Osteoblast (primary cell): Measurements from ENCODE around the gene PKLR. TPM values are rescaled to one million over a fixed set of nuclear protein-coding genes. Genes with fewer than 3 reads are reported as not detected.

Source experiments
- DNase-seq: peaks from one replicate; pipeline ENCODE4 v3.0.0; 2011; ENCODE audit warnings: low spot score, mixed read lengths; ENCODE audit not compliant: insufficient read length; ENCODE audit errors: missing footprints
- H2AFZ ChIP-seq: 2 replicates; pipeline ENCODE4 v1.6.0; 2011; ENCODE audit warnings: mild to moderate bottlenecking, low read length
- H3K27ac ChIP-seq: 2 replicates; pipeline ENCODE4 v1.5.1; 2011; ENCODE audit warnings: mild to moderate bottlenecking, low read depth, low read length, moderate library complexity
- H3K27me3 ChIP-seq: 2 replicates; pipeline ENCODE4 v1.6.0; 2012; ENCODE audit warnings: mild to moderate bottlenecking, control low read depth, inconsistent platforms, low read length, moderate library complexity; ENCODE audit not compliant: insufficient read depth
- H3K36me3 ChIP-seq: 2 replicates; pipeline ENCODE4 v1.5.1; 2011; ENCODE audit warnings: mild to moderate bottlenecking, low read length, control low read depth, moderate library complexity; ENCODE audit not compliant: insufficient read depth
- H3K4me1 ChIP-seq: 2 replicates; pipeline ENCODE4 v1.5.1; 2011; ENCODE audit warnings: mild to moderate bottlenecking, low read length, control low read depth, moderate library complexity; ENCODE audit not compliant: insufficient read depth
- H3K4me2 ChIP-seq: 2 replicates; pipeline ENCODE4 v1.6.0; 2011; ENCODE audit warnings: mild to moderate bottlenecking, low read length; ENCODE audit not compliant: insufficient read depth
- H3K4me3 ChIP-seq: fragments of 200-600 bp; sonication (generic); 3 replicates; pipeline ENCODE4 v1.5.1; 2012; ENCODE audit warnings: mild to moderate bottlenecking, low read length, inconsistent platforms; ENCODE audit not compliant: insufficient read depth
- H3K79me2 ChIP-seq: 2 replicates; pipeline ENCODE4 v1.6.0; 2012; ENCODE audit warnings: mild to moderate bottlenecking, low read length, control low read depth, inconsistent platforms; ENCODE audit not compliant: insufficient read depth
- H3K9me3 ChIP-seq: 2 replicates; pipeline ENCODE4 v1.5.1; 2011; ENCODE audit warnings: low read depth, low read length, control low read depth
- H4K20me1 ChIP-seq: 2 replicates; pipeline ENCODE4 v1.6.0; 2012; ENCODE audit warnings: mild to moderate bottlenecking, low read length, control low read depth; ENCODE audit not compliant: insufficient read depth
- total RNA-seq: library from RNA; depleted of rRNA; stranded (reverse); fragments of >200 nt; gene quantifications from 2 replicates; pipeline ENCODE4 v1.2.3, GENCODE V29; 2012
- TF ChIP-seq, protein P1 (sequence below): IDR thresholded peaks from 2 replicates; pipeline ENCODE4 v1.5.1; 2011; ENCODE audit warnings: mild to moderate bottlenecking, low read depth, low read length, moderate library complexity; ENCODE audit errors: extremely low read depth

Gene PKLR
- total RNA-seq, 1 donor, result not detected

DNA sequence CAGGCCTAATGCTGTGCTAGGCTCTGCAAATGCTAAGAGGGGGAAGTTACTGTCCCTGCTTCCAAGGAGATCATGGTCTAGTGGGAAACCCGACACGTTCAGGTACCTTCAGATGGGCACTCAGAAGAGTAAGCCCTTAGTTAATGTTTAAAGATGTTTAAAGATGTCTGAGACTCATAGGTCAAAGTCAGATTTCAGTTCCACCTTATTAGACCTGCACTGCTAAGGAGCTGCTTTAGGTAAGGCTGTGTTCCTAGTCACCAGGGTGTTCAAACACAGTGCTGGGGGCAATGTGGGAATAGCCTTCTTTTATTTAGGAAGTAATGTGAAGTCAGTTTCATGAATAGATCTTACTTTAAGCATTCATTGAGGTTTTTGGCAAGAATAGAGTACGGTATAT lies 15.7 kb upstream of the PKLR start:
- Histone ChIP-seq H3K4me1 (peaks cover 14% of the 10 kb centered on the region), H2AFZ (no peak overlapping the region), H3K79me2 (peaks cover 19% of the 10 kb centered on the region), H3K4me2 (no peak overlapping the region), H3K4me3 (no peak overlapping the region), H4K20me1 (peaks cover 10% of the 10 kb centered on the region), H3K27me3 (no peaks in the 10 kb centered on the region), H3K27ac (no peak overlapping the region), H3K36me3 (peaks cover 30% of the 10 kb centered on the region), H3K9me3 (no peaks in the 10 kb centered on the region)
- TF ChIP-seq, protein P1, sequence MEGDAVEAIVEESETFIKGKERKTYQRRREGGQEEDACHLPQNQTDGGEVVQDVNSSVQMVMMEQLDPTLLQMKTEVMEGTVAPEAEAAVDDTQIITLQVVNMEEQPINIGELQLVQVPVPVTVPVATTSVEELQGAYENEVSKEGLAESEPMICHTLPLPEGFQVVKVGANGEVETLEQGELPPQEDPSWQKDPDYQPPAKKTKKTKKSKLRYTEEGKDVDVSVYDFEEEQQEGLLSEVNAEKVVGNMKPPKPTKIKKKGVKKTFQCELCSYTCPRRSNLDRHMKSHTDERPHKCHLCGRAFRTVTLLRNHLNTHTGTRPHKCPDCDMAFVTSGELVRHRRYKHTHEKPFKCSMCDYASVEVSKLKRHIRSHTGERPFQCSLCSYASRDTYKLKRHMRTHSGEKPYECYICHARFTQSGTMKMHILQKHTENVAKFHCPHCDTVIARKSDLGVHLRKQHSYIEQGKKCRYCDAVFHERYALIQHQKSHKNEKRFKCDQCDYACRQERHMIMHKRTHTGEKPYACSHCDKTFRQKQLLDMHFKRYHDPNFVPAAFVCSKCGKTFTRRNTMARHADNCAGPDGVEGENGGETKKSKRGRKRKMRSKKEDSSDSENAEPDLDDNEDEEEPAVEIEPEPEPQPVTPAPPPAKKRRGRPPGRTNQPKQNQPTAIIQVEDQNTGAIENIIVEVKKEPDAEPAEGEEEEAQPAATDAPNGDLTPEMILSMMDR, result no peak
- peak; percentile 57 for DNase-seq

DNA sequence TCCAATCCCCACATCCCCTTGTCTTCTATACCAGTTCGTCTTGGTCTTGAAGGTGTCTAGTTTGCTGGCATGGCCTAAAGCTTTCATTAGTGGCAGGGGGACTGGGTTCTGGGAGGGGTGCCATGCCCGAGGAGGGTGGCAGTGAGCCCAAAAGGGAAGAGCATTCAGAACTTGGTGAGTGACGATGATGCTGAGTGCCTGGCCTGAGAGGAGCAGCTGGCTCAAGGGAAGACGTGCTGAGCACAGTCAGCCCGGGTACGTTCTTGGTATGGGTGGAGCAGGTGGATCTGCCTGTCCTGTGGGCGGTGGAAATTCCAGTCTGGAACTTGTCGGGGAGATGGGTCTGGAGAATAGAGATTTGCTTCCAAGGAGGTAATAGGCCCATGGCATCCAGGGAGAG lies 12.0 kb upstream of the PKLR start:
- H4K20me1 ChIP-seq, result no peaks in the 10 kb centered on the region
- H3K79me2 ChIP-seq, result peaks cover 44% of the 10 kb centered on the region
- H3K4me3 ChIP-seq, result no peak overlapping the region
- no peak overlapping the region for H3K27ac ChIP-seq
- no peak for DNase-seq
- H3K4me2 ChIP-seq, result no peak overlapping the region
- TF ChIP-seq, protein P1, result no peak
- peaks cover 11% of the 10 kb centered on the region for H3K4me1 ChIP-seq
- no peaks in the 10 kb centered on the region for H3K27me3 ChIP-seq
- H2AFZ ChIP-seq, result no peak overlapping the region
- peaks cover 27% of the 10 kb centered on the region for H3K36me3 ChIP-seq
- H3K9me3 ChIP-seq, result no peaks in the 10 kb centered on the region

DNA sequence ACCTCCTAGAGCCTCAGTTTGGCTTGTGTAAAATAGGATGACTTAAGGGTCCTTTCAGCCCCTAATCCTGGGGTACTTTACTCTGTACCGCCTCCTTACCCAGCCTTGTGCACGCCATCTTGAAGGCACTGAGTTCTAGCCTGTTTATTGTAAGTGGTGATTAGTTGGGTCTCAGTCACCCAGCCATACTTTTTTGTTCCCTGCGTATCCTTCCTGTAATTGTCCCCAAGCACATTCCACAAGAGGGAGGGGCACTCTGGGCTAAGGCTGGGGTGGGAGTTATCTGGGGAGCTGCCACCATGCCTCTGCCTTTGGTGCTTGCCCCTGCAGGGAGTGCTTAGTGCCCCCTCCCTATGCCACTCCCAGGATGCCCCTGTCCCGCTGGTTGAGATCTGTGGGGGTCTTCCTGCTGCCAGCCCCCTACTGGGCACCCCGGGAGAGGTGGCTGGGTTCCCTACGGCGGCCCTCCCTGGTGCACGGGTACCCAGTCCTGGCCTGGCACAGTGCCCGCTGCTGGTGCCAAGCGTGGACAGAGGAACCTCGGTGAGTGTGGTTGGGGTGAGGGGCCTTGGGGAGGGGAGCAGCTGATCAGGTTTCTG lies 8.3 kb upstream of the PKLR start:
- peak; percentile 72 for DNase-seq
- TF ChIP-seq, protein P1, result no peak

DNA sequence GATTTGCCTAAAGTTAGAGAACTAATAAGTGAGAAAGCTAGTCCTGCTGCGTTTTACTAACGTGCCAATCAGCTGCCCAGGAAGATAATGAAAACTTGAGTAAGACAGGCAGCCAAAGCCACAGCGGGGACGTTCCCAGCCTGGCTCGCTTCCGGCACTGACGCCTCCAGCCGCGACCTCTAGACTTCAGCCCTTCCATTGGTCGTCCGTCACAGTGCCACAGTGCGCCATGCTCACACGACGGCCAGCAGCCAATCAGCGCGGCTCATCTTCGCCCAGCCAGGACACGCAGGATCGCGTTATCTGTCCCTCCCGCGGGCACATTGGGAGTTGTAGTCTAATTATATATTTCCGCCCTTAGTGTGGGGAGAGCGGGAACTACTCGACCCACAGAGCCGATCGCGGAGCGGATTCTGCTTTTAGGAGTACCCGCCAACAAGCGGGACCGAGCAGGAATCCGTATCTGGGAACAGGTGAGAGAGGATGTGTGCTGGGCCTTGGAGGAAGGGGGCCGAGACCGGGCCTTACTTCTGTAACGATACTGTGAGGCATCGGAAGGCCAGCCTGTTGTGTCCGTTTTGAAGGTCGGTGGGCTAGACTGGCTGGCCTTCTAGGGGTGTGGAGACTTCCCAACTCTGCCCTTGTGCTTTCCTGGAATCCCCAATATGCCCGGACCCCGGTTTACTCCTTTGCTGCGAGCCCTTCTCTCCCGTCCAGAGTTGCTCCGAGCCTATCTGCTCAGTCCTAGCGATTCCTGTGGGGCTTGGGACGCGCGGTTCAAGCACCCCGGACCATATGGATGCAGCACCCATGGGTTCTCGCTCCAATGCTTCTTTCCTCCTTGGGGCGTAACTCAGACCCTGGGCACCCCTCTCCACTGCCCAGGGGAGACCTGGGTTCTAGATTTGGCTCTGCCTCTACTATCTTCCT lies 7.5 kb upstream of the PKLR start, which contains the start of gene FDPS:
TSS of gene FDPS (plus strand) at position 374 of the 930 bp plus-strand sequence. CDS start 924 bp downstream, outside the sequence.
- peaks cover 37% of the 10 kb centered on the region for H3K4me1 ChIP-seq
- peaks cover 22% of the 10 kb centered on the region for H3K36me3 ChIP-seq
- H4K20me1 ChIP-seq, result no peaks in the 10 kb centered on the region
- DNase-seq, result peak; percentile 99
- H3K27me3 ChIP-seq, result no peaks in the 10 kb centered on the region
- H3K4me3 ChIP-seq, result peak within 1 kb of the TSS; percentile 99
- peaks cover 44% of the 10 kb centered on the region for H3K79me2 ChIP-seq
- peak within 1 kb of the TSS; percentile 87 for H3K27ac ChIP-seq
- no peaks in the 10 kb centered on the region for H3K9me3 ChIP-seq
- peak within 1 kb of the TSS; percentile 99 for H3K4me2 ChIP-seq
- TF ChIP-seq, protein P1, result no peak
- H2AFZ ChIP-seq, result peak within 1 kb of the TSS; percentile 90

More for the DNA sequence above, 8.3 kb upstream of the PKLR start:
- Histone ChIP-seq H3K79me2 (peaks cover 44% of the 10 kb centered on the region), H4K20me1 (no peaks in the 10 kb centered on the region), H3K27me3 (no peaks in the 10 kb centered on the region), H3K27ac (peak overlapping the region; percentile 87), H3K9me3 (no peaks in the 10 kb centered on the region), H2AFZ (peak overlapping the region; percentile 90), H3K4me3 (peak overlapping the region; percentile 99), H3K4me2 (peak overlapping the region; percentile 99), H3K36me3 (peaks cover 22% of the 10 kb centered on the region), H3K4me1 (peaks cover 37% of the 10 kb centered on the region)
